HUES48 (cell line): ENCODE data around the gene FBXO34.

ENCODE experiments used
- H3K27ac ChIP-seq: one replicate; pipeline ENCODE4 v1.7.0; 2013; ENCODE audit warnings: low read depth, low read length, inconsistent platforms
- H3K27me3 ChIP-seq: 2 replicates; pipeline ENCODE4 v1.6.1; 2013; ENCODE audit warnings: mild to moderate bottlenecking, low read length; ENCODE audit not compliant: control insufficient read depth, insufficient read depth
- H3K36me3 ChIP-seq: 2 replicates; pipeline ENCODE4 v1.6.1; 2013; ENCODE audit warnings: low read length; ENCODE audit not compliant: control insufficient read depth, insufficient read depth
- H3K4me1 ChIP-seq: 2 replicates; pipeline ENCODE4 v1.6.1; 2013; ENCODE audit warnings: mild to moderate bottlenecking, low read length; ENCODE audit not compliant: control insufficient read depth, insufficient read depth
- H3K4me3 ChIP-seq: 2 replicates; pipeline ENCODE4 v1.5.1; 2013; ENCODE audit warnings: mild to moderate bottlenecking, low read depth, low read length
- H3K9ac ChIP-seq: 2 replicates; pipeline ENCODE4 v1.6.1; 2013; ENCODE audit warnings: mild to moderate bottlenecking, low read depth, low read length, moderate library complexity
- H3K9me3 ChIP-seq: 2 replicates; pipeline ENCODE4 v1.6.1; 2013; ENCODE audit warnings: low read length; ENCODE audit not compliant: control insufficient read depth, insufficient read depth

Gene FBXO34, protein sequence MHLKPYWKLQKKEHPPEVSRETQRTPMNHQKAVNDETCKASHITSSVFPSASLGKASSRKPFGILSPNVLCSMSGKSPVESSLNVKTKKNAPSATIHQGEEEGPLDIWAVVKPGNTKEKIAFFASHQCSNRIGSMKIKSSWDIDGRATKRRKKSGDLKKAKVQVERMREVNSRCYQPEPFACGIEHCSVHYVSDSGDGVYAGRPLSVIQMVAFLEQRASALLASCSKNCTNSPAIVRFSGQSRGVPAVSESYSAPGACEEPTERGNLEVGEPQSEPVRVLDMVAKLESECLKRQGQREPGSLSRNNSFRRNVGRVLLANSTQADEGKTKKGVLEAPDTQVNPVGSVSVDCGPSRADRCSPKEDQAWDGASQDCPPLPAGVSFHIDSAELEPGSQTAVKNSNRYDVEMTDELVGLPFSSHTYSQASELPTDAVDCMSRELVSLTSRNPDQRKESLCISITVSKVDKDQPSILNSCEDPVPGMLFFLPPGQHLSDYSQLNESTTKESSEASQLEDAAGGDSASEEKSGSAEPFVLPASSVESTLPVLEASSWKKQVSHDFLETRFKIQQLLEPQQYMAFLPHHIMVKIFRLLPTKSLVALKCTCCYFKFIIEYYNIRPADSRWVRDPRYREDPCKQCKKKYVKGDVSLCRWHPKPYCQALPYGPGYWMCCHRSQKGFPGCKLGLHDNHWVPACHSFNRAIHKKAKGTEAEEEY

DNA sequence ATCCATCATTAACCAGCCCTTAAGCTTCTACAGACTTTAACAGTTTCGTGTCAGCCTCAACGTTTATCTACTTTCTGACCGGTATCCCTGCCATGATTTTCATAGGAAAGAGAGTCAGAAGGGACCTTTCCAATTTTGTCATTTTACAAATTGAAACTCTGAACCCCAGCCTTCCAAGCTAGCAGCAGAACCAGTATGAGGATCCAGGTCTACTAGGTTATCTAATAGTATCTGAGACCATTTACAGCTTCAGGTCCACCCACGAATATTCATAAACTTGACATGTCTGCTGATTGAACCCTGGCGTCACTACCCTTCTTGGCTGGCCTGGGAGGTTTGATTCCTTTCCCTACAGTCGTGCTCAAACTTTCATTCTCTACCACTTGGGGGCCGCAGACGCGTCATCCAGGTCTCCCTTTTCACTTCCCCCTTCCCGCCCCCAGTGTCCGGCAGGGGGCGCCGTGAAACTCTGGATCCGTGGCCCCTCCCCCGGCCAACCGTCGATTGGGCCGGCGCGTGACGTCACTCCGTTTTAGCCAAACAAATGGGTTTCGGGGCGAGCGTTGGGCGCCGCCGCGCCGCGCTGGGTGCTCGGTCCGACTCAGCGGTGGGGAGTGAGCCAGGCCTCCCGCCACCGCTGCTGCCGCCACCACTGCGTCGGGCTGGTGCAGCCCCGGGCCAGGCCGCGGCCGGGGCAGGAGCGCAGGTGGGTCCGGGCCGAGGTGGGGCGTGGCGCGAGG is at the start of gene FBXO34:
TSS of gene FBXO34 (plus strand) at position 590 of the 740 bp plus-strand sequence. CDS start 78,970 bp downstream, outside the sequence.
- Histone ChIP-seq H3K9me3 (no peaks in the 10 kb centered on the region), H3K27ac (peak within 1 kb of the TSS; percentile 76), H3K4me3 (peak within 1 kb of the TSS; percentile 90), H3K9ac (peak within 1 kb of the TSS; percentile 86), H3K36me3 (no peaks in the 10 kb centered on the region), H3K27me3 (no peaks in the 10 kb centered on the region; the same call in 1 of the 2 replicates), H3K4me1 (peaks cover 14% of the 10 kb centered on the region; the same call in 1 of the 2 replicates)

DNA sequence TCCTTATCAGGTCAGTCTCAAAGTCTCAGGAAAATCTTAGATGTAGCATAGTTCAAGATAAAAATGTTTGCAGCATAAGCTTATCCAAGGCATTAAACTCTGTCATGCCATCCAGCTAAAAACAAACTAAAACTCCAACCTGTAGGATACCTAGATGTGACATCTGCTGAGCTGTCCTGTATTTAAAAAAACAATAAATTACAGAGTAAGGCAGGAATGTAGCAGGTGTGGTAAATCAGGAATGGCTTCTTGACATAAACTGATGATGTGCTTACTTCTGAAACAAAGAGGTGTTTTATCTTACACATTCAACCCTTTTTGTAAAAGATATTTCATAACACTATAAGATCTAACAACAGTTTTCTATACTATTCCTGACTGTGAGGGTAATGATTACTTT is 49.3 kb upstream of the FBXO34 start:
- Histone ChIP-seq H3K27ac (no peak overlapping the region), H3K4me3 (no peak overlapping the region), H3K4me1 (no peaks in the 10 kb centered on the region), H3K36me3 (no peaks in the 10 kb centered on the region), H3K9ac (no peak overlapping the region), H3K9me3 (no peaks in the 10 kb centered on the region), H3K27me3 (no peaks in the 10 kb centered on the region)

DNA sequence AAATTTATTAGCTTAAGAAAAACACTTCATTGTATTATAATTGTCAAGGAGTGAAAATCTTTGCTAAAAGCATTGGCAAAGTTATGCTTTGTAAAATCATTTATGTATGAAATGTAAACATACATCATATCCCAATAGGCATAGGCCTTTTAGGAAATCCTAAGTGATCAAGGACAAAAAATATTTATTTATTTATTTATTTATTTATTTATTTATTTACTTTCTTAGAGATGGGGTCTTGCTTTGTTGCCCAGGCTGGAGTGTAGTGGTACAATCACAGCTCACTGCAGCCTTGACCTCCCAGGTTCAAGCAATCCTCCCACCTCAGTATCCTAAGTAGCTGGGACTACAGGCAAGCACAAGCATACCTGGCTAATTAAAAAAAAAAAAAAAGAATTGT is 47.9 kb upstream of the FBXO34 start:
- no peaks in the 10 kb centered on the region for H3K4me1 ChIP-seq
- H3K27ac ChIP-seq = no peak overlapping the region
- H3K4me3 ChIP-seq = no peak overlapping the region
- no peaks in the 10 kb centered on the region for H3K36me3 ChIP-seq
- H3K9ac ChIP-seq = no peak overlapping the region
- no peaks in the 10 kb centered on the region for H3K27me3 ChIP-seq
- no peaks in the 10 kb centered on the region for H3K9me3 ChIP-seq

DNA sequence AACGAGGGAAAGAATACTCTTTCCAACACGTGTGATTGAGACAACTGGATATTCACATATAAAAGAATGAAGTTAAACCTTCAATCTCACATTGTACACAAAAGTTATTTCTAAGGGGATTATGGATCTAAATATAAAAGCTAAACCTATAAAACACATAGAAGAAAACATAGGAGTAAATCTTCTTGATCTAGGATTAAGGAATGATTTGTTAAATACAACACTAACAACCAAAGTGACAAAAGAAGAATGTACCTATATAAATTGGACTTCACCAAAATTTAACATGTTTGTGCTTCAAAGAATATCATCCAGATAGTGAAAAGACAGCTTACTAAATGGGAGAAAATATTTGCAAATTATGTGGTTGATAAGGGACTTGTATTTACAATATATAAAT is 43.0 kb upstream of the FBXO34 start:
- Histone ChIP-seq H3K27ac (no peak overlapping the region), H3K9ac (no peak overlapping the region), H3K27me3 (no peaks in the 10 kb centered on the region), H3K9me3 (no peaks in the 10 kb centered on the region), H3K4me3 (no peak overlapping the region), H3K36me3 (no peaks in the 10 kb centered on the region), H3K4me1 (no peaks in the 10 kb centered on the region)

DNA sequence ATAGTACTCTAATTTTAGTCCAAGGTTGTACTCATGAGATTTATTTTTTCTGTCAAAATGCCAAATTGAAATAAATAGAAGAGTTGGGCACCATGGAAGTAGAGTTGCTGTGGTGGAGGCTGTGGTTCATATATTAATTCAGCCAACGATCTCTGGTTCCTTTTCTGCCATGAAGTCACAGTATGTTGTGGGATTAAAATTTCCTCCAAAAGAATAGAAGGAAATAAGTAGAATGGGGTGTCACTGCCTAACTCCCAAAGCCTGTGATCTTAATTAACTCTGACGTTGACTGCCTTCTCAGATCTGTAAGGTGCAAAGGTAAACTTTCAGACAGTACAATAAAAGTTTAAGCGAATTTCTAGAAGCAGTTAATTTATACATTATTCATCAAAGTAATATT is 37.6 kb upstream of the FBXO34 start:
- no peaks in the 10 kb centered on the region for H3K4me1 ChIP-seq
- H3K9ac ChIP-seq = no peak overlapping the region
- no peak overlapping the region for H3K4me3 ChIP-seq
- H3K27me3 ChIP-seq = no peaks in the 10 kb centered on the region
- no peaks in the 10 kb centered on the region for H3K9me3 ChIP-seq
- H3K27ac ChIP-seq = no peak overlapping the region
- H3K36me3 ChIP-seq = no peaks in the 10 kb centered on the region

DNA sequence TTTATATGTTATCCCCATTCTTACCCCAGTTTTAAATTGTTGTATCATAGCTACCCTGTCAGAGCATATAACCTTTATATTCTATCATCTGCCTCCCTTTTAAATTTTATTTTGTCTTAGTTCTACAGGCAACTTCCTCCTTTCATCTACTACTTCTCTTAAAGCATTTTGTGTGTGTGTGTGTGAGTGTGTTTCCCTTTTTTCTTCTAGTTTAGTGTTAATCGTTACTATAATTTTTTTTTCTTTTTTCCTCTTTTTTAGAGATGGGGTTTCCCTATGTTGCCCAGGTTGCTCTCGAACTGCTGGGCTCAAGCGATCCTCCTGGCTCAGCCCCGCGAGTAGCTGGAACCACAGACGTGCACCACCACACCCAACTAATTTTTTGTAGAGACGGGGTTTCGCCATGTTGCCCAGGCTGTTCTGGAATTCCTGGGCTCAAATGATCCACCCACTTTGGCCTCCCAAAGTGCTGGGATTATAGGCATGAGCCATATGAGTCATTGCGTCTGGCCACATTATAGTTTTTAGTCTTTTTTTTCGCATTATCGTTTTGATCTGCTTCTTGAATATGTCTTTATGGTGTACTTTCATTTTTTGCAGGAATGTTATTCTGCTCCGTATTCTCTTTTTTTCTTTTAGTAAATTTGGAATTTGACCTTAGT is 33.1 kb upstream of the FBXO34 start:
- Histone ChIP-seq H3K9ac (no peak overlapping the region), H3K27me3 (peaks cover 21% of the 10 kb centered on the region), H3K27ac (no peak overlapping the region), H3K4me1 (peaks cover 5% of the 10 kb centered on the region; the same call in 1 of the 2 replicates), H3K9me3 (no peaks in the 10 kb centered on the region), H3K4me3 (no peak overlapping the region), H3K36me3 (no peaks in the 10 kb centered on the region)

DNA sequence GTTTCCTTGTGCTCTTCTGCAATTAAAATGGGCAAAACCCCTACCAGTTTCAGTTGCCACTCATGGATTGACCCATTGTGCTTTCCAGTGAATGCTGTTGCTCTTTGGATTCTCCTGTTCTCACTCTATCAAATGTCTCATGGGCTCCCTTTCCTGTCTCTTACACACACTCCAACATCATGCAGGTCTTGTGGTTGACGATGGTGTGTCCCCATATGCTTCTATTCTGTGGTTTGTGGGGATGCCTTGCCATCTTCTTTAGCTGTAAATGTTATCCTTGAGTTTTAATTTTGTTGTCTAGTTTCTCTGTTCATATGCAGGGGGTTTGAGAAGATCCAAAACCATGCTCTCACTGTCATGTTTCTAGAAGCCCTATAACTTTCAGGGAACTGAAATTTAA is 31.9 kb upstream of the FBXO34 start:
- no peak overlapping the region for H3K9ac ChIP-seq
- no peaks in the 10 kb centered on the region for H3K9me3 ChIP-seq
- no peaks in the 10 kb centered on the region for H3K36me3 ChIP-seq
- peaks cover 21% of the 10 kb centered on the region for H3K27me3 ChIP-seq
- no peak overlapping the region for H3K4me3 ChIP-seq
- no peak overlapping the region for H3K27ac ChIP-seq
- peaks cover 5% of the 10 kb centered on the region; the same call in 1 of the 2 replicates for H3K4me1 ChIP-seq

DNA sequence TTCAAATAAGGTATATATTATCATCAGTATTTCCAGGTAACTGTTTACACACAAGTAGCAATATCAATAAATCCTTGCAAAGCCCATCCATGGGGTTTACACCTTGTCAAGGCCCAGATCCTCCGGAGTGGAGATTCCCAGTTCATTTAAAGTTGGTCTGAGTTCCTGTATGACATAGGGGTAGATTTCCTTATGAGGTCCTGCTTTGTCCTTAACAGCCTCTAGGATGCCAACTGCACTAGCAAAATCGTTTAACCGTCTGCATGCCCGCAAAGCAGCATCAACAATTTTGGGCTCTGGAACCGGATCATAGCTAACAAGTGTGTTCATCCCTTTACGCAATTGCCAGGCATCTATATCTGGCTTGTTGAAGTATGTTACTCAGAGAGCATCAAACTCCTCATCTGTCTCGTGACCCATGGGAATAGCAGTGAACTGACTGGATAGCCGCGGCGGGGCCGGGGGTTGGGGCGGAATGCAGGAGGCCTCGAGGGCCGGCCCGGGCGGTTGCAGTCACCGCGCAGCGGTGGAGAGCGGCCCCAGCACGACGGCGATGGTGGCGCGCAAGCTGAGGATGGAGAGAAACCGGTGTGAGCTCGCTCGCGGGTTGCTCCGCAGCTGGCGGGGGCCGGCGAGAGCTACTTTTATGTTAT is 30.6 kb upstream of the FBXO34 start:
- H3K27me3 ChIP-seq = peaks cover 21% of the 10 kb centered on the region
- H3K4me1 ChIP-seq = peaks cover 5% of the 10 kb centered on the region; the same call in 1 of the 2 replicates
- H3K9me3 ChIP-seq = no peaks in the 10 kb centered on the region
- no peaks in the 10 kb centered on the region for H3K36me3 ChIP-seq
- H3K27ac ChIP-seq = no peak overlapping the region
- H3K4me3 ChIP-seq = peak overlapping the region; percentile 46
- H3K9ac ChIP-seq = no peak overlapping the region

DNA sequence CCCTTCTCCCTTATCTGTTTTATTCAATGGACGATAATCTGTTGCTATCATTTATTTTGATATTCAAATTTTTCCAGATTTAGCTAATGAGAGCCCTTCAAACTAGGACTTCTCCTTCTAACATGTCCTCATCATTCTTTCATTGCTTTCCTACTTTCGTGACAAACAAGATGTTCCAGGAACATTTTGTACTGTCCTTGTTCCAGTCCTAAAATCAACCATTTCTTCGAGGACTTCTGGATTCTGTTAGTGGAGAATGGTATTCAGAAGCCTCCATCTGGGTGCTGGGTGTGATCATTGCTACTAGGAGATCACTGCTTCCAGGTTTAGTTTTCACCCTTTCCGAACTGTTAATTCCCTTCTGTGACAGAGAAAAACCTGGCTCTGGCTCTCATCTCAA is 29.5 kb upstream of the FBXO34 start:
- no peak overlapping the region for H3K27ac ChIP-seq
- H3K9ac ChIP-seq = no peak overlapping the region
- no peaks in the 10 kb centered on the region for H3K36me3 ChIP-seq
- no peaks in the 10 kb centered on the region for H3K9me3 ChIP-seq
- H3K27me3 ChIP-seq = peaks cover 21% of the 10 kb centered on the region
- no peak overlapping the region for H3K4me3 ChIP-seq
- H3K4me1 ChIP-seq = peaks cover 5% of the 10 kb centered on the region; the same call in 1 of the 2 replicates

DNA sequence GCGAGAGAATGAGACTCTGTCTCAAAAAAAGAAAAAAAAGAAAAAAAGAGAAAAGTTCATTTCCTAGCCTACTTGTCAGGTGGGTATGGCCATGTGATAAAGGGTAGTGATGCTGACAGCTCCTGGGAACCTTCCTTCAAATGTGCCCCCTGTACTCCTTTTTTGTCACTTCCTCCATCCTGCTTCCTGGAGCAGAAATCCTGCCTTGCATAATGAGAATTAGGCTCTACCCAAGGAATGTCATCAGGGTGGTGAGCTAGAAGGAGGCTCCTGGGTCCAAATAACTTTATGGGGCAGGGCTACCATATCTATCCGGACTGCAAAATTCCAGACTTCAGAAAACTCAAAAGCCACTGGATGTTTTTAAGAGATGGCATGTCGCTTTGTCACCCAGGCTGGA is 27.8 kb upstream of the FBXO34 start:
- Histone ChIP-seq H3K9me3 (no peaks in the 10 kb centered on the region), H3K27me3 (peaks cover 21% of the 10 kb centered on the region), H3K4me1 (peaks cover 5% of the 10 kb centered on the region; the same call in 1 of the 2 replicates), H3K36me3 (no peaks in the 10 kb centered on the region), H3K9ac (no peak overlapping the region), H3K4me3 (no peak overlapping the region), H3K27ac (no peak overlapping the region)
